ENCODE measurements around the gene CNFN. TPM values are rescaled to one million over a fixed set of nuclear protein-coding genes. Genes with fewer than 3 reads are reported as not detected.

CNFN gene
- total and polyA plus RNA-seq, 7 donors, result 0.24 to 1.0 (median 0.84) TPM; not detected in 4

DNA sequence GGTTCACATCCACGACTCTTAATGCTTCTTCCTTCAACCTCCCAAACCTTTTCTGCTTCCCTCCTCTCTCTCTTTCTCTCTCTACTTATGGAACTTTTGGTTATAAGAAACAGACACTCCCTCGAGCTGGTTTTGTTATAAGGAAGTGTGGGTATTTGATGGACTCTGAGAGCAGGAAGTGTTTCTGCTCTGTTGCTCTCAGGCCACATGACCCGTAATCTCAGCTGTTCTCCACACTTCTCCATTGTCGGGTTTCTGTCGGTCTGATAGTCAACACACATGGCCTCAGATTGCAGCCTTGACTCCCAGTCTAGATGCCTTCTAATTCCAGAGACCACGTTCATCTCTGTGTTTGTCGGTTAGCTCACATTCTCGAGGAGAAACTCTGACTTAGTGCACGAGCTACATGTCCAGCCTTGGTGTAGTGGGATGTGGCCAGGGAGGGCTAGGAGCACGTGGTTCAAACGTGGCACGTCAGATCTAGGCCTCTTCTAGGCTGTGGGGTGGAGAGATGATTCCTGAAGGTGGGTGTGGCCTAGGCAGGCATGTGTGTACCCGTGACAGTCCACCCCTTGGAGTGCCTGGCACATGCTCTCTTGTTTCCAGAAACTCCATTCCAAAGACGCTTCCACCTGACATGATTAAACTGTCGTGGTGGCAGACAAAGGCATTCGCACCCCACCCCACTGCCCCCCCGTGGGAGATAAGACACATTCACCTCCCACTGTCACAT lies 26.3 kb downstream of the CNFN start:
- peaks cover 0 to 41% of the 10 kb centered on the region in 2 donors for H3K36me3 ChIP-seq (ENCODE audit: insufficient read depth in 1 of 2, low read depth in 1 of 2)
- no peaks in the 10 kb centered on the region for H3K27me3 ChIP-seq (ENCODE audit: insufficient read depth in 3 of 3, low read length in 2 of 3)
- intact Hi-C loops (cut with DNase I), result no loop called here
- TF ChIP-seq, protein P1, sequence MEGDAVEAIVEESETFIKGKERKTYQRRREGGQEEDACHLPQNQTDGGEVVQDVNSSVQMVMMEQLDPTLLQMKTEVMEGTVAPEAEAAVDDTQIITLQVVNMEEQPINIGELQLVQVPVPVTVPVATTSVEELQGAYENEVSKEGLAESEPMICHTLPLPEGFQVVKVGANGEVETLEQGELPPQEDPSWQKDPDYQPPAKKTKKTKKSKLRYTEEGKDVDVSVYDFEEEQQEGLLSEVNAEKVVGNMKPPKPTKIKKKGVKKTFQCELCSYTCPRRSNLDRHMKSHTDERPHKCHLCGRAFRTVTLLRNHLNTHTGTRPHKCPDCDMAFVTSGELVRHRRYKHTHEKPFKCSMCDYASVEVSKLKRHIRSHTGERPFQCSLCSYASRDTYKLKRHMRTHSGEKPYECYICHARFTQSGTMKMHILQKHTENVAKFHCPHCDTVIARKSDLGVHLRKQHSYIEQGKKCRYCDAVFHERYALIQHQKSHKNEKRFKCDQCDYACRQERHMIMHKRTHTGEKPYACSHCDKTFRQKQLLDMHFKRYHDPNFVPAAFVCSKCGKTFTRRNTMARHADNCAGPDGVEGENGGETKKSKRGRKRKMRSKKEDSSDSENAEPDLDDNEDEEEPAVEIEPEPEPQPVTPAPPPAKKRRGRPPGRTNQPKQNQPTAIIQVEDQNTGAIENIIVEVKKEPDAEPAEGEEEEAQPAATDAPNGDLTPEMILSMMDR (IDR thresholded peaks at IDR 0.05), result no peak
- DNase-seq (no peak), ATAC-seq (no peak)
- peaks cover 20% of the 10 kb centered on the region for H3K4me1 ChIP-seq
- H3K27ac ChIP-seq, result no peak overlapping the region
- H3K4me3 ChIP-seq, result no peak overlapping the region
- 83 to 88% (median 87%) methylated on average over 17 of the region's 17 CpGs for WGBS, 3 donors
- no peaks in the 10 kb centered on the region for H3K9me3 ChIP-seq

DNA sequence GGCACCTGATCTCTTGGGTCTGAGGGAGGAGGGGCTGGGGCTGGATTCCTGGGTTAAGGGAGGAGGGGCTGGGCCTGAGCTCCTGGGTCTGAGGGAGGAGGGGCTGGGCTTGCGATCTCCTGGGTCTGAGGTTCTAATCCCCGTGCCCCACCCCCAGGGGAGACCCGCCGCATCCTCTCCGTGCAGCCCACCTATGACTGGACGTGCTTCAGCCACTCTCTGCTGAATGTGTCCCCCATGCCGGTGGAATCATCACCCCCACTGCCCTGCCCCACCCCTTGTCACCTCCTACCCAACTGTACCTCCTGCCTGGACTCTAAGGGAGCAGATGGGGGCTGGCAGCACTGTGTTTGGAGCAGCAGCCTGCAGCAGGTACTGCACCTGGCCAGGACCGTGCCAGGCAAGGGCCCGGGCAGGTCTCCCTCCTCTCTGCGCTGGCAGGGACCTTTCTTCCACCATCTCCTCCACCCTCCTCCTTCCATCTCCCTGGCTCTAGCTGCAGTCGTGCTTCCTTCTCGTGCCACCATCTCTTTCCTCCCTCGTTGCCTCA lies 27.1 kb downstream of the CNFN start:
- Histone ChIP-seq H3K4me3 (no peak overlapping the region), H3K36me3 (ENCODE audit: insufficient read depth in 1 of 2, low read depth in 1 of 2) (peaks cover 0 to 47% of the 10 kb centered on the region in 2 donors), H3K4me1 (peaks cover 20% of the 10 kb centered on the region), H3K9me3 (no peaks in the 10 kb centered on the region), H3K27me3 (ENCODE audit: insufficient read depth in 3 of 3, low read length in 2 of 3) (no peaks in the 10 kb centered on the region), H3K27ac (no peak overlapping the region)
- intact Hi-C loops (cut with DNase I), result no loop called here
- TF ChIP-seq, protein P1 (IDR thresholded peaks at IDR 0.05), result no peak
- ATAC-seq (no peak), DNase-seq (no peak)
- WGBS, 3 donors, result 86 to 93% (median 87%) methylated on average over 11 to 13 of the region's 13 CpGs

DNA sequence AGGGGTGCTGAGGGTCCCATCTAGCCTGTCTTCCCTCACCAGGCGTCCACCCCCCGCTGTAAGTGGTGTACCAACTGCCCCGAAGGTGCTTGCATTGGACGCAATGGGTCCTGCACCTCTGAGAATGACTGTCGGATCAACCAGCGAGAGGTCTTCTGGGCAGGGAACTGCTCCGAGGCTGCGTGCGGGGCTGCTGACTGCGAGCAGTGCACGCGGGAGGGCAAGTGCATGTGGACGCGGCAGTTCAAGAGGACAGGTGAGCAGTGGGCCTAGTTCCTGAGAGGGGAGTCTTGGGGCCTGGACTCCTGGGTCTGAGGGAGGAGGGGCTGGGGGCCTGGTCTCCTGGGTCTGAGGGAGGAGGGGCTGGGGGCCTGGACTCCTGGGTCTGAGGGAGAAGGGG lies 27.8 kb downstream of the CNFN start:
- Histone ChIP-seq H3K4me1 (peaks cover 20% of the 10 kb centered on the region), H3K36me3 (ENCODE audit: insufficient read depth in 1 of 2, low read depth in 1 of 2) (peaks cover 0 to 53% of the 10 kb centered on the region in 2 donors), H3K9me3 (no peaks in the 10 kb centered on the region), H3K27ac (no peak overlapping the region), H3K4me3 (no peak overlapping the region), H3K27me3 (ENCODE audit: insufficient read depth in 3 of 3, low read length in 2 of 3) (no peaks in the 10 kb centered on the region)
- TF ChIP-seq, protein P1 (IDR thresholded peaks at IDR 0.05), result no peak
- intact Hi-C loops (cut with DNase I), result no loop called here
- DNase-seq, result no peak
- WGBS, 3 donors, result 95 to 98% (median 97%) methylated on average over 14 of the region's 14 CpGs
- ATAC-seq, result no peak

DNA sequence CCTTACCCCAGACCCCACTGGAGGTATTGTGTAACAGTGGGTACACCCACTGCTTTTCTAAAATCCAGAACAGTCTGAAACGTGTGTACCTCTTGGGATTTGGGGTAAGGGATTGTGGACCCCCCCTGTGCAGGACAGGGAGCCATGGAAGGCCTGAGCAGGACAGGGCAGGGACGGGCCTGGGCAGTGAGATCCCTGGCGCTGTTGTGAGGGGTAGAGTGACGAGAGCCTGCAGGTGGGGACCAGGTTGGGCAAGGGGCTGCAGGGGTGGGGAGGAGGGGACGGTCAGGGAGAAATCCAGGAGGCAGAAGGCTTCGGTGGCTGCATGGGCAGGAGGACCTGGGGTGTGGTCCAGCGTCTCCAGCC lies 28.6 kb downstream of the CNFN start:
- Histone ChIP-seq H3K36me3 (ENCODE audit: insufficient read depth in 1 of 2, low read depth in 1 of 2) (peaks cover 3 to 61% of the 10 kb centered on the region in 2 donors), H3K4me3 (no peak overlapping the region), H3K4me1 (peaks cover 13% of the 10 kb centered on the region), H3K27ac (no peak overlapping the region), H3K27me3 (ENCODE audit: insufficient read depth in 3 of 3, low read length in 2 of 3) (no peaks in the 10 kb centered on the region), H3K9me3 (no peaks in the 10 kb centered on the region)
- ATAC-seq (no peak), DNase-seq (no peak)
- intact Hi-C loops (cut with DNase I), result no loop called here
- WGBS, 3 donors, result 91 to 98% (median 94%) methylated on average over 7 of the region's 7 CpGs
- TF ChIP-seq, protein P1 (IDR thresholded peaks at IDR 0.05), result no peak
